ACHN (cell line): ENCODE results near the gene ZNF568.

Experiments
- DNase-seq: peaks from one replicate; pipeline ENCODE4 v3.0.0-alpha.2; 2015
- in situ Hi-C: cut with HindIII; loops from 2 replicates; pipeline ENCODE4 v1.10.0; 2017; ENCODE audit warnings: low sequenced_read_pairs, low pct_ligation_motif_present, low pct_unique_long_range_greater_than_20kb

Gene ZNF568

GRCh38 chr19:36987091-36987490 is 71.0 kb downstream of the ZNF568 start:
- in situ Hi-C loops, result no loop called here
- no peak for DNase-seq

DNA sequence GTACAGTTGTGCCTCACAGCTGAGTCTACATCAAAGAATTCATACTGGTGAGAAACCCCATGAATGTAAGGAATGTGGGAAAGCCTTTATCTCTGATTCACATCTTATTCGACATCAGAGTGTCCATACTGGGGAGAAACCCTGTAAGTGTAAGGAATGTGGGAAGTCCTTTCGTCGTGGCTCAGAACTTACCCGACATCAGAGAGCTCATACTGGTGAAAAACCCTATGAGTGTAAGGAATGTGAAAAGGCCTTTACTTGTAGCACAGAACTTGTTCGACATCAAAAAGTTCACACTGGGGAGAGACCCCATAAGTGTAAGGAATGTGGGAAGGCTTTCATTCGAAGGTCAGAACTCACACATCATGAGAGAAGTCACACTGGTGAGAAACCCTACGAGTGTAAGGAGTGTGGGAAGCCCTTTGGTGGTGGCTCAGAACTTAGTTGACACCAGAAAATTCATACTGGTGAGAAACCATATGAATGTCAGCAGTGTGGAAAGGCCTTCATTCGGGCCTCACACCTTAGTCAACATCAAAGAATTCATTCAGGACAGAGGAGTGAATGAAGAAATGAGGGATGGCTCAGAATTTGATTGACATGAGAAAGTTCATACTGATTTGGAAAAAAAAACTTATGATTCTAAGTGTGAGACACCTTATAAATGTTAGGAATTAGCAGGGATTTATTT is 81.2 kb downstream of the ZNF568 start:
- no peak for DNase-seq
- in situ Hi-C loops, result no loop called here

- in situ Hi-C loops, result no loop called here
Measured at GRCh38 chr19:36997843-36998235, 81.7 kb downstream of the ZNF568 start.

DNA sequence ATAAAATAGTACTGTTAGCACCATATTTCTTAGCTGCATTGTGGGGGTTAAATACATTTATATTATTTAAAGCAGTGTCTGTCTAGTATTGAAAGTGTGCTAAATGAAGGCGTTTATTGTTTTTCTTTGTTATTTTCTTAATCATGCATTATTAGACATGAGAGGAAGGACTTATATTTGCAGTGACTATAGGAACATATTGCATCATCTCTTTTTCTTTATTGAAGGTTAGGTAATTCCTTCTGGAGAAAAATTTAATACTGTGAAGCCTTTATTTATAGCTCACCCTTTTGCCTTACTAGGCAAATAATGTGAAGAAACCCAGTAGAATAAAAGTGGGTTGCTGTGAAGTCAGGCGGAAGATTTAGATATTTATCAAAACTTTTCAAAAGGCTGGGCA is 83.2 kb downstream of the ZNF568 start:
- in situ Hi-C loops, result no loop called here
- DNase-seq, result no peak

More at GRCh38 chr19:36997843-36998235, 81.7 kb downstream of the ZNF568 start:
- DNase-seq, result no peak

DNA sequence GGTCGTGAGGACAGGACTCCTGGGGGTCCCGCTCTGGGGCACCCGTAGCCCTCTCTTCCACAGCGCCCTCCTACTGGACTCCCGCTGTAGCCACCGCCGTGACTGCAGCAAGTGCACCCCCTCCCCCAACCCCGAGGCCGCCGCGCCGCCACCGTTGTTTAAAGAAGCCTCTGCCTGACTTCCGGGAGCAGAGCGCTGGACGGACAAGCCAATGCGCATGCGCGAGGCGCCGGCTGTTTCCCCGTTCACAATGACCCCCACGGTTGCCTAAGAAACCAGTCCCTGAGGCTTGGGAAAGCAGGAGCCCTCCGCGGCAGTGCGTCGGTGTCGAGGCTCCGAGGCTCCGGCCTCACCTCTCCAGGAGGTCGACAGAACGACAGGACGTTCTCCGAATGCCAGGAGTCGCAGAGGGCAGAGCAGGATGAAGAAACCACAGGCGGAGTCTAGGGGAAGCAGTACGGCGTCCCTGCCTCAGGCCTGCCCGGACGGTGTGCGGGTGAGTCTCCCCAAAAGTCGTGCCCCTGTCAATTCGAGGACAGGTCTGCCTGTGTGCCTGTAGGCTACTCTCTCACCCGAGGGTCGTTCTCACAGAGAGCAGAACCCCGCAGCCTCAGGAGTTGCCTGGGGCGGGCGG is 91.6 kb downstream of the ZNF568 start:
- DNase-seq, result no peak
- in situ Hi-C loops, result no loop called here

DNA sequence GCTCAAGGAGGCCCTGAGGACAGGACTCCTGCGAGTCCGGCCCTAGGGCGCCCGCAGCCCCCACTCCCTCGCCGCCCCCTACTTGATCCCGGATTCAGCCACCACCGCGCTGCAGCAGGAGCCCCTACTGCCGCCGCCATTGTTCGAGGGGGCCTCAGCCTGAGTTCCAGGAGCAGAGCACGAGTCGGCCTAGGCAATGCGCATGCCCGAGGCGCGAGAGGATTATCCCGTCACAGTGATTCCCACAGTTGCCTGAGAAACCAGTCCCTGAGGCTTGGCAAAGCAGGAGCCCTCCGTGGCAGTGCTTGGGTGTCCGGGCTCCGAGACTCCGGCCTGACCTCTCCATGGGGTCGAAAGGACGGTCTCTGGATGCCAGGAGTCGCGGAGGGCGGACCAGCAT is 93.7 kb downstream of the ZNF568 start:
- in situ Hi-C loops, result no loop called here
- DNase-seq, result no peak

GRCh38 chr19:37012093-37012745 is 96.1 kb downstream of the ZNF568 start:
- DNase-seq, result no peak
- in situ Hi-C loops, result no loop called here

DNA sequence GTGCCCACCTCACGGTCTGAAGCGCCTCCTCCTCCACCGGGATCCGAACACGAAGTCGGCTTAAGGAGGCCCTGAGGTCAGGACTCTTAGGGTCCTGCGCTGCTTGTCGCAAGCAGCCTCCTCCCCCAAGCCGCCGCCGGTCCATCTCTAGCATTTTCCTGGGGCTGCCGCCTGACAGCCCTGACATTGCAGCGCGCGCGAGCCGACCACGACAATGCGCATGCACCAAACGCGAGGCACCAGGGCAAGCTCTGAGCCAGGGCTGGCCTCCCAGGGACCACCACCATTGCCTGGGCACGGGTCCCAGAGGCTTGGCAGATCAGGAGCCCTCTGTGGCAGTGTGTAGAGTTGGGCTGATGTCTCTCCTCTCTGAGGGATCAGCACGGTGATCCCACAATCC is 98.3 kb downstream of the ZNF568 start:
- no peak for DNase-seq
- in situ Hi-C loops, result no loop called here

GRCh38 chr19:37045140-37045539 is 129.0 kb downstream of the ZNF568 start:
- in situ Hi-C loops, result no loop called here
- DNase-seq, result no peak
